Measurements from ENCODE around the gene LSM14B. TPM values are rescaled to one million over a fixed set of nuclear protein-coding genes. Genes with fewer than 3 reads are reported as not detected.

Gene LSM14B
- total RNA-seq, 1 donor from 2014 or later = 23.3 TPM

DNA sequence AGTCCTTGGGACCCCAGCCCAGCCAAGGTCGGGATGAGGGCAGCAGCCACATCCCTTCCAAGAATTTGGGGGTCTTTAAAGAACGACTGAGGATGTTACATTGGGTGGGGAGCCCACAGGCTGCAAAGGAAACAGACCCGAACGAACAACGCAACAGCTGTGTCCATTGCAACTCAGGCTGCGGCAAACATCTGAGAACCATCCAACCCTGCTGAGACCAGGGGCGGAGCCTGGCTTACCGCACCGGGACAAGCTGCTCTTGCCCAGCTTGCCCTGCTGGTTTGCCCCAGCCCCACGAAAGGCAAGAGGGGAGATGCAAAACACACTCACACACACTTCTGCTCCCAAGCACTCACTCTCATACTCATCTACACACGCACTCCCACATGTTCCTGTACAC is 35.0 kb upstream of the LSM14B start:
- H3K4me3 ChIP-seq (ENCODE audit: low read depth, low read length) = no peak overlapping the region
- no peak for DNase-seq (ENCODE audit: low read depth)
- TF ChIP-seq, protein P1, sequence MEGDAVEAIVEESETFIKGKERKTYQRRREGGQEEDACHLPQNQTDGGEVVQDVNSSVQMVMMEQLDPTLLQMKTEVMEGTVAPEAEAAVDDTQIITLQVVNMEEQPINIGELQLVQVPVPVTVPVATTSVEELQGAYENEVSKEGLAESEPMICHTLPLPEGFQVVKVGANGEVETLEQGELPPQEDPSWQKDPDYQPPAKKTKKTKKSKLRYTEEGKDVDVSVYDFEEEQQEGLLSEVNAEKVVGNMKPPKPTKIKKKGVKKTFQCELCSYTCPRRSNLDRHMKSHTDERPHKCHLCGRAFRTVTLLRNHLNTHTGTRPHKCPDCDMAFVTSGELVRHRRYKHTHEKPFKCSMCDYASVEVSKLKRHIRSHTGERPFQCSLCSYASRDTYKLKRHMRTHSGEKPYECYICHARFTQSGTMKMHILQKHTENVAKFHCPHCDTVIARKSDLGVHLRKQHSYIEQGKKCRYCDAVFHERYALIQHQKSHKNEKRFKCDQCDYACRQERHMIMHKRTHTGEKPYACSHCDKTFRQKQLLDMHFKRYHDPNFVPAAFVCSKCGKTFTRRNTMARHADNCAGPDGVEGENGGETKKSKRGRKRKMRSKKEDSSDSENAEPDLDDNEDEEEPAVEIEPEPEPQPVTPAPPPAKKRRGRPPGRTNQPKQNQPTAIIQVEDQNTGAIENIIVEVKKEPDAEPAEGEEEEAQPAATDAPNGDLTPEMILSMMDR (conservative IDR thresholded peaks at IDR 0.05; ENCODE audit: low read depth, low read length) = no peak

DNA sequence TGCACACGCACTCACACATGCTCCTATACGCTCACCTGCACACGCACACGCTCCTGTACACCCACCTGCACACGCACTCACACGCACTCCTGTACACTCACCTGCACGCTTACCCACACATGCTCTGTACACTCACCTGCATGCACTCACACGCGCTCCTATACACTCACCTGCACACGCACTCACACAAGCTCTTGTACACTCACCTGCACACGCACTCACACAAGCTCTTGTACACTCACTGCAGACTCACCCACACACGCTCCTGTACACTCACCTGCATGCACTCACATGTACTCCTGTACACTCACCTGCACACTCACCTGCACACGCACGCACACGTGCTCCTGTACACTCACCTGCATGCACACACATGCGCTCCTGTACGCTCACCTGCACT is 34.6 kb upstream of the LSM14B start:
- no peak for DNase-seq (ENCODE audit: low read depth)
- TF ChIP-seq, protein P1 (conservative IDR thresholded peaks at IDR 0.05; ENCODE audit: low read depth, low read length) = no peak
- no peak overlapping the region for H3K4me3 ChIP-seq (ENCODE audit: low read depth, low read length)

DNA sequence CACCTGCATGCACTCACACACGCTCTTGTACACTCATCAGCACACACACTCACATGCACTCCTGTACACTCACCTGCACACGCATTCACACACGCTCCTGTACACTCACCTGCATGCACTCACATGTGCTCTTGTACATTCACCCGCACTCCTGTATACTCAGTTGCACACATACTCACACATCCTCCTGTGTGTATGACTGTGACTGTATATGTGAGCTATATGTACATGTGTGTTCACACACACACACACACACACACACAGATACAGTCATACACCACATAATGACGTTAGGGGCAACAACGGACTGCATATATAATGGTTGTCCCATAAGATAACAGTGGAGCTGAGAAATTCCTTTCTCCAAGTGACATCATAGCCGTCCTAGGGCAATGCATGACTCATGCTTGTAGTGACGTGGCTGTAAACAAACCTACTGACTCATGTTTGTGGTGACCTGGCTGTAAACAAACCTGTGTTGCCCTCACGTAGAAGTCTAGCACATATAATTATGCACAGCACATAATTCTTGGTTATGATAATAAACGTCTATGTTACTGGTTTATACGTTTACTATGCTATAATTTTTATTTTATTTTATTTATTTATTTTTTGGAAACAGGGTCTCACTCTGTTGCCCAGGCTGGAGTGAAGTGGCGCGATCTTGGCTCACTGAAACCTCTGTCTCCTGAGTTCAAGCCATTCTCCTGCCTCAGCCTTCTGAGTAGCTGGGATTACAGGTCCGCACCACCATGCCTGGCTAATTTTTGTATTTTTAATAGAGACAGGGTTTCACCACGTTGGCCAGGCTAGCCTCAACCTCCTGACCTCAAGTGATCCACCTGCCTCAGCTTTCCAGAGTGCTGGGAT is 33.8 kb upstream of the LSM14B start:
- DNase-seq (ENCODE audit: low read depth) = peak; percentile 50
- no peak overlapping the region for H3K4me3 ChIP-seq (ENCODE audit: low read depth, low read length)
- TF ChIP-seq, protein P1 (conservative IDR thresholded peaks at IDR 0.05; ENCODE audit: low read depth, low read length) = no peak

DNA sequence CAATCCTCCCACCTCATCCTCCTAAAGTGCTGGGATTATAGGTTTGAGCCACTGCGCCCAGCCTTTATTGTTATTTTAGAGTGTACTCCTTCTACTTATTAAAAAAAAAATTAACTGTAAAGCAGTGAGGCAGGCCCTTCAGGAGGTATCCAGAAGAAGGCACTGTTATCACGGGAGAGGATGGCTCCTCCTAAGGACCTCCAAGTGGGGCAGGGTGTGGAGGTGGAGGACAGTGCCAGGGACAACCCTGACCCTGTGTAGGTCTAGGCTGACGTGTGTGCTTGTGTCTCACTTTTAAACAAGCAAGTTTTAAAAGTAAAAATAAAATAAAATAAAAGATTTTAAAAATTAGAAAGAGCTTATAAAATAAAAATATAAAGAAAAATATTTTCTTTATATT is 32.9 kb upstream of the LSM14B start:
- TF ChIP-seq, protein P1 (conservative IDR thresholded peaks at IDR 0.05; ENCODE audit: low read depth, low read length) = peak; percentile 16

DNA sequence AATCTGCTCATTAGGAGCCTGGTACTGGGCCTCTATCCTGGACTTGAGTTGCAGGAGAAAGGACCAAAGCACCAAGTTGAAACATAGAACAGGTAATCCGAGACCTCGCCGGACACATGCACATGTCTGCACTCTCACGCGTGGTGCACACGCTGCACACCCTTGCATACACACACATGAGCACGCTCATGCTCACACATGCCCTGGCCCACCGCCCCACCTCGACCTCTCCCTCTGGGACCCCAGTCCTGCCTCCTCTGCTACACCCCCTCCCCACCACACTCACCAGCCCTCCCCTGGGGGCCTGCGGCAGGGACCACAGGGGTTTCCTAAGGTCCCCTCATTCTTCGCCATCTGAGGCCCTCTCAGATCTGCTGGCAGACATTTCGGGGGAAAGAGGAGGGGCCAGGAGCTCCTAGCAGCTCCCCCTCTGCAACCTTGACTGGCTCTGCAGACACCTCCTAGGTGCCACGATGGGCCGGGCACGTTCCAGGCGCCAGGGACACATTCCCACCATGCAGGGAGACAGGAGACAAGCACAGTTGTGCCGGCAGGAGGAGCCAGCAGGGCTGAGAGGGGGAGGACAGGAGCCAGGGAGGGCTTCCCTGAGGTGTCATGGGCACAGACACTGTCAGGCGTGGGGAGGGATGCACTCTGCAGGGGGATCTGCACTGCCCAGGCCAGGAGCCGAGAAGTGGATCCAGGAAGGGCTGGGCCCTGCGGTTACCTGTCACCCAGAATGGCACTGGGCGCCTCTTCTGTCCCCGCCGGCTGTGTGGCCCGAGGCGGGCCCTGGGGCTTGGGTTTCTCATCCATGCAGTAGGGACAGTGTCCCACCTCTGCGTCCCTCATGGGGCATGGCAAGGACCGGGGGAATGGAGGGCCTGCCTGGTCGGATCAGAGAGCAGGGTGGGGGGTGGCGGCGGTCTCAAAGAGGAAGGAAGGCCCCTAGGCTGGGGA is 25.6 kb upstream of the LSM14B start:
- TF ChIP-seq, protein P1 (conservative IDR thresholded peaks at IDR 0.05; ENCODE audit: low read depth, low read length) = no peak
- DNase-seq (ENCODE audit: low read depth) = no peak
- no peak overlapping the region for H3K4me3 ChIP-seq (ENCODE audit: low read depth, low read length)

More for the DNA sequence above, 32.9 kb upstream of the LSM14B start:
- no peak overlapping the region for H3K4me3 ChIP-seq (ENCODE audit: low read depth, low read length)
- no peak for DNase-seq (ENCODE audit: low read depth)

DNA sequence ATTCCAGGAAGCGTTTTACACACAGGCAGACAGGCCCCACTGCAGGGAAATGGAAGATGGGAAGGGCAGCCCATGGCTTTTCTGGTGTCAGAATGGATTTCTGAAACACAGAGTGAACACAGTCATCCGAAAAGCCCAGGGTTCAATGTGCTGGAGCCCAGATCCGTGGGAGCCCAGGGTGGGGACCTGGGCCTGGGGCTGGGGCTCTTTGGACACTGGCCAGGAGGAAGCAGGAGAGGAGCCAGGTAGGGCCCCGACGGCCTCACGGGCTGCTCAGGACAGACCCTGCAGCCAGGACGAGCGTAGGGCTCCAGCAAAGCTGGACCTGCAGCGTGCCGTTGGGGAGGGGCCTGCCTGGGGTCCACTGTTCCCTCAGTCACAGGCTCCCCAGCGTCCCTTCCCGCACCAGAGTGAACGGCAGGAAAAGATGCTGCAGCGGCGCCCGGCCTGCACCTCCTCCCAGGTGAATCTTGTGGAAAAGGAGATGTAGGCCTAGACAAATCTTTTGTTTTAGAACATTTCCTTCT is 24.3 kb upstream of the LSM14B start:
- DNase-seq (ENCODE audit: low read depth) = no peak
- TF ChIP-seq, protein P1 (conservative IDR thresholded peaks at IDR 0.05; ENCODE audit: low read depth, low read length) = no peak
- no peak overlapping the region for H3K4me3 ChIP-seq (ENCODE audit: low read depth, low read length)

Data from epithelial cell of proximal tubule (primary cell).